Erythroblast (primary cell): ENCODE measurements around the gene TAPBP.
A peak's percentile ranks its signal among the peaks of the same experiment; 100 is the strongest.

Experiments used
- DNase-seq, 2 experiments: peaks; one replicate each; lab custom pipeline; 2025; lab: John Stamatoyannopoulos, UW
- GATA1 ChIP-seq: IDR thresholded peaks from 2 replicates; pipeline ENCODE4 v1.6.1; 2011; ENCODE audit warnings: low read depth, mild to moderate bottlenecking, control low read depth, low read length, moderate library complexity
- POLR2A ChIP-seq: IDR thresholded peaks from 2 replicates; pipeline ENCODE4 v1.6.1; 2011; ENCODE audit warnings: mild to moderate bottlenecking, low read length

Gene TAPBP

GRCh38 chr6:33314943-33315792 is 1.3 kb upstream of the TAPBP start:
- DNase-seq, result peak; percentile 56 to 66
- no peak for TF ChIP-seq POLR2A
- no peak for TF ChIP-seq GATA1

GRCh38 chr6:33314515-33314942 is 651 bp upstream of the TAPBP start:
- peak; percentile 82 to 89 for DNase-seq
- peak; percentile 2 for TF ChIP-seq POLR2A
- no peak for TF ChIP-seq GATA1

GRCh38 chr6:33313105-33313708 is 671 bp downstream of the TAPBP start:
- TF ChIP-seq GATA1 (no peak), POLR2A (no peak)
- peak; percentile 48 to 66 for DNase-seq

GRCh38 chr6:33312361-33313104 is 1.3 kb downstream of the TAPBP start:
- TF ChIP-seq GATA1 (no peak), POLR2A (no peak)
- peak; percentile 76 to 78 for DNase-seq

GRCh38 chr6:33306356-33306755 is 7.5 kb downstream of the TAPBP start:
- TF ChIP-seq GATA1, result no peak
- no peak for TF ChIP-seq POLR2A
- no peak for DNase-seq

- TF ChIP-seq POLR2A (peak; percentile 18), GATA1 (no peak)
- no peak for DNase-seq
Measured at GRCh38 chr6:33305052-33305451, 8.8 kb downstream of the TAPBP start.

- no peak for TF ChIP-seq POLR2A
- TF ChIP-seq GATA1, result no peak
- DNase-seq, result no peak
Measured at GRCh38 chr6:33304216-33304615, 9.7 kb downstream of the TAPBP start.

- no peak for DNase-seq
- no peak for TF ChIP-seq GATA1
- no peak for TF ChIP-seq POLR2A
Measured at GRCh38 chr6:33301877-33302276, 12.0 kb downstream of the TAPBP start.

- DNase-seq, result peak; percentile 92 to 94
- TF ChIP-seq GATA1, result no peak
- TF ChIP-seq POLR2A, result peak; percentile 97
Measured at GRCh38 chr6:33299237-33299944, 14.5 kb downstream of the TAPBP start.

- TF ChIP-seq POLR2A, result no peak
- no peak for TF ChIP-seq GATA1
- DNase-seq, result peak; percentile 68 to 77
Measured at GRCh38 chr6:33298773-33299236, 15.1 kb downstream of the TAPBP start, which contains the start of gene RGL2. TSS of gene RGL2 (minus strand) at chr6:33298942. CDS start at chr6:33298610, 332 bp downstream.

- TF ChIP-seq GATA1, result no peak
- TF ChIP-seq POLR2A, result peak; percentile 72
- peak; percentile 73 to 76 for DNase-seq
Measured at GRCh38 chr6:33297956-33298772, 15.7 kb downstream of the TAPBP start.

GRCh38 chr6:33297406-33297955 is 16.4 kb downstream of the TAPBP start:
- no peak for DNase-seq
- TF ChIP-seq POLR2A, result no peak
- no peak for TF ChIP-seq GATA1
